ENCODE data around the gene SGIP1. TPM values are rescaled to one million over a fixed set of nuclear protein-coding genes. Genes with fewer than 3 reads are reported as not detected.
"Not testable (repeated sequence)": the region's sequence is repeated elsewhere in the genome, so short reads cannot be mapped to it uniquely, and the experiment has no call there.

SGIP1 gene
- total RNA-seq, 1 donor from 2014 or later = not detected

DNA sequence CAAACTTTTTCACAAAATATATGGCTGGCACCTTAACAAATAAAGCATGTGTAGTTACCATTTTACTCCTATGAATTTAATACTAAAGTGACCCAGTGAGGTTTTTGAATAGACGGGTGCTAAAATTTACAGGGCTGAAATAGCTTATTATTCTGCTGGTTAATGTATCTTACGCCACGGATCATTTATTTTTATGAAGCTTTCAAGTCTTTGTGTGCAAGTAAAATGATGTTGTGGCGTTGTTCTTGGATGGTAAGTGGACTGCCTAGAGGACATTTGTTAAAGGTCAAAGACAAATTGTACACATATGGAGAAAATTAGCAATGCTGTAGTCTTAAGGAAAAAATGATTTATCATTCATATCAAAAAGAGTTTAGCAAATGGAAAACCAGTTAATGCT, 244.3 kb downstream of the SGIP1 start:
- DNase-seq = no peak
- H3K4me3 Mint-ChIP-seq = no peak overlapping the region
- intact Hi-C loops (cut with micrococcal nuclease) = no loop called here
- peaks cover 3% of the 10 kb centered on the region for H3K4me1 Mint-ChIP-seq
- H3K36me3 Mint-ChIP-seq (ENCODE audit: low read depth) = no peaks in the 10 kb centered on the region
- H3K9me3 Mint-ChIP-seq = no peaks in the 10 kb centered on the region
- H3K27me3 Mint-ChIP-seq = peaks cover 14% of the 10 kb centered on the region
- H3K27ac Mint-ChIP-seq = no peak overlapping the region

DNA sequence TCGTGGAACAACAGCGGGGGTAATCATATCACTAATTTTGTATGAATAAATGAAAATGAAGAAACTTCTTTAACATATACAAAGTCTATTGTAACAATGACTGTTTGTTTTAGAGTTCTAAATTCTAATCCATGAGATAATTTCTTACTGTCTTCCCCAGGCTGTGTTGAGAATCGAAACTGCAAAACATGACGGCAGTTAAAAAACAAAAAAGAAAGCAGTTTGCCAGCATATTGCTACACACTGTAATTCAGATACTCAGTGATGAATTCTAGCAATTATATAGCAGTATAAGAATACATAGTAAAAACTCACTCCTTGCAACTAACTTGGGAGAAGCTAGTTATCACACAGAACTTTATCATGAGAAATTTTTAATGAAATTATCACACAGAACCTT, 245.0 kb downstream of the SGIP1 start:
- Mint-ChIP-seq H3K27me3 (peaks cover 14% of the 10 kb centered on the region), H3K9me3 (no peaks in the 10 kb centered on the region), H3K27ac (no peak overlapping the region), H3K36me3 (ENCODE audit: low read depth) (no peaks in the 10 kb centered on the region), H3K4me3 (no peak overlapping the region), H3K4me1 (peaks cover 3% of the 10 kb centered on the region)
- intact Hi-C loops (cut with micrococcal nuclease) = no loop called here
- DNase-seq = no peak

DNA sequence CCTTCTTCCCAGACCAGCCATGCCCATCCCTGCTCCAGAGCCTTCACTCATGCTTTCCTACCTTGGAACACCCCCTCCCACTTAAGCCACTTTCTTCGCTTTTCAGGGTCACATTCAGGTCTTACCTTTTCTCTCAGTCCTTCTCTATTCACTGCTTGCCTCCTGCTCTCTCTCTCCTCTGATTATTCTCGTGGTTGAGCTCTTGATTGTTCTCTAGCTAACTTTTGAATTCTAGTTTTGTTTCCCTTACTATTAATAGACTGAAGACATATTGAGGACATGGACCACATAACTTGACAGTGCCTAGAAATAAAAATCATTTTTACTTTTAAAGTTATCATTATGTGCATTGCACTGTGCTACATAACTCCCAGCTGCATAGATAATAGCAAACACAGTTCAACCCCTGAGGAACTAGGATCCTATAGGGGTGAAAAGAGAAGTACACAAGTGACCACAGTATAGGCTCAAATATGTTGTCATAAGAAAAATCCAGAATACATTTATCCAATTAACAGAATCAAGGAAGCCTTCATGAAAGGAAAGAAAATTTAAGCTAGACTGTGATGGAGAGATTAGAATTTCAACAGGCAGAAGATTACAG, 245.6 kb downstream of the SGIP1 start:
- H3K4me1 Mint-ChIP-seq = peaks cover 3% of the 10 kb centered on the region

DNA sequence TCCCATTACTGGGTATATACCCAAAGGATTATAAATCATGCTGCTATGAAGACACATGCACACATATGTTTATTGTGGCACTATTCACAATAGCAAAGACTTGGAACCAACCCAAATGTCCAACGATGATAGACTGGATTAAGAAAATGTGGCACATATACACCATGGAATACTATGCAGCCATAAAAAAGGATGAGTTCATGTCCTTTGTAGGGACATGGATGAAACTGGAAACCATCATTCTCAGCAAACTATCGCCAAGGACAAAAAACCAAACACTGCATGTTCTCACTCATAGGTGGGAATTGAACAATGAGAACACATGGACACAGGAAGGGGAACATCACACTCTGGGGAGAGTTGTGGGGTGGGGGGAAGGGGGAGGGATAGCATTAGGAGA, 251.8 kb downstream of the SGIP1 start:
- H3K9me3 Mint-ChIP-seq; H3K36me3 Mint-ChIP-seq (ENCODE audit: low read depth); H3K27me3 Mint-ChIP-seq; H3K27ac Mint-ChIP-seq; DNase-seq; H3K4me3 Mint-ChIP-seq: not testable (repeated sequence)
- peaks cover 14% of the 10 kb centered on the region for H3K4me1 Mint-ChIP-seq
- intact Hi-C loops (cut with micrococcal nuclease) = loop anchor here (5.0 kb wide), 1 partner anchor 142 kb away; no protein-coding TSS in a partner anchor

More for the DNA sequence above, 245.6 kb downstream of the SGIP1 start:
- intact Hi-C loops (cut with micrococcal nuclease) = no loop called here
- H3K27ac Mint-ChIP-seq = no peak overlapping the region
- H3K36me3 Mint-ChIP-seq (ENCODE audit: low read depth) = no peaks in the 10 kb centered on the region
- peaks cover 14% of the 10 kb centered on the region for H3K27me3 Mint-ChIP-seq
- H3K4me3 Mint-ChIP-seq = no peak overlapping the region
- no peak for DNase-seq
- H3K9me3 Mint-ChIP-seq = no peaks in the 10 kb centered on the region

DNA sequence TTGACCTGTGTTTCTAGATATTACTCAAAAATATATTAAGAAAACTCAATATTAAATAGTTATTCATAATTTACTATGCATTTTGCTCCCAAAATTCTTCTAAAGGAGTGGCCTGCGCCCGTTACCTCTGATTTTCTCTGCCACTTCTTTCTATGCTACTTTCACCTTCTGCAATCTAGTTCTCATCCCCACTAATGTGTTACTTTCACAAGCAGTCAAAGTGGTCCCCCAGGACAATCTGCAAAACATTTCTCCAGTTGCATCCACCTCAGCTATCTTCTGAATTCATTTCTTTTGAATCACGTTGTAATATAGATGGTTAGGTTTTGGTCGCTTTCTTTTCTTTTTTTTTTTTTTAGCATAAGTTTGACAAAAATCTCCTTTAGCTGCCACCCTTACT, 253.7 kb downstream of the SGIP1 start:
- Mint-ChIP-seq H3K9me3 (peaks cover 7% of the 10 kb centered on the region), H3K27ac (no peak overlapping the region), H3K4me3 (no peak overlapping the region), H3K4me1 (peaks cover 17% of the 10 kb centered on the region), H3K36me3 (ENCODE audit: low read depth) (no peaks in the 10 kb centered on the region), H3K27me3 (no peaks in the 10 kb centered on the region)
- intact Hi-C loops (cut with micrococcal nuclease) = loop anchor here (1.0 to 5.0 kb wide), 2 partner anchors 18 to 140 kb away; no protein-coding TSS in a partner anchor
- DNase-seq = no peak

DNA sequence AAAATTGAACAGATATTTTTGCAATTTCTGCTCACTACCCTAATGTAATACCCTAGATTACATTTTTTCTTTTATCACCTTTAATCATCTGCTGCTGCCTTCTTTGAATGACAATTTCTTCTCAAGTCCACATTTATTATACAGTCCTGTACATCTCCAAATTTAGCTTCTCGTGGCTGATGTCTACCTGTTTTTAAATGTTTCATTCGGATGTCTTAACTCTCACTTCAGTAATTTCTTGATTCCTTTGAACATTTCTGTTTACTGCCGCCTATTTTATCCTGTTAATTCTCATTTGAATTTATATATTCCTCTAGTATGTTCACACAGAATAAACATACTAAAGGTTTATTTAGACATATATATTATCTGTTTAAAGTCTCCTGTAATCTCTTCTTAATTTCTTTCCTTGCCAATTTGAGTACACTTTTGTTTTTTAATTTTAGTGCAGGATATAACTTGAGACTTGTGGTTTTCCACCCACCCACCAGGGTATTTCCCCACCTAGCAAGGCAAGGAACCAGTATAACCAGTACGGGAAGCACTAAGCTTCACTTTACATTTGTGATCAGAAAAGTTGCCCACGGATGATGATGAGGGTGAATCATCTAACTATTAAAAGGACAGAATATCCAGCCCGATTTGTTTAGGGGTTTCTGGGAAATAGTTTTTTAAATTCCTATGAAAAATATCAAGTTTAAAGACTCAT, 254.4 kb downstream of the SGIP1 start:
- no peaks in the 10 kb centered on the region for H3K27me3 Mint-ChIP-seq
- DNase-seq = peak; percentile 76
- peaks cover 17% of the 10 kb centered on the region for H3K4me1 Mint-ChIP-seq
- H3K9me3 Mint-ChIP-seq = peaks cover 7% of the 10 kb centered on the region
- peak overlapping the region; percentile 63 for H3K27ac Mint-ChIP-seq
- H3K4me3 Mint-ChIP-seq = peak overlapping the region; percentile 60
- H3K36me3 Mint-ChIP-seq (ENCODE audit: low read depth) = no peaks in the 10 kb centered on the region
- intact Hi-C loops (cut with micrococcal nuclease) = loop anchor here (1.0 to 5.0 kb wide), 2 partner anchors 19 to 139 kb away; no protein-coding TSS in a partner anchor

DNA sequence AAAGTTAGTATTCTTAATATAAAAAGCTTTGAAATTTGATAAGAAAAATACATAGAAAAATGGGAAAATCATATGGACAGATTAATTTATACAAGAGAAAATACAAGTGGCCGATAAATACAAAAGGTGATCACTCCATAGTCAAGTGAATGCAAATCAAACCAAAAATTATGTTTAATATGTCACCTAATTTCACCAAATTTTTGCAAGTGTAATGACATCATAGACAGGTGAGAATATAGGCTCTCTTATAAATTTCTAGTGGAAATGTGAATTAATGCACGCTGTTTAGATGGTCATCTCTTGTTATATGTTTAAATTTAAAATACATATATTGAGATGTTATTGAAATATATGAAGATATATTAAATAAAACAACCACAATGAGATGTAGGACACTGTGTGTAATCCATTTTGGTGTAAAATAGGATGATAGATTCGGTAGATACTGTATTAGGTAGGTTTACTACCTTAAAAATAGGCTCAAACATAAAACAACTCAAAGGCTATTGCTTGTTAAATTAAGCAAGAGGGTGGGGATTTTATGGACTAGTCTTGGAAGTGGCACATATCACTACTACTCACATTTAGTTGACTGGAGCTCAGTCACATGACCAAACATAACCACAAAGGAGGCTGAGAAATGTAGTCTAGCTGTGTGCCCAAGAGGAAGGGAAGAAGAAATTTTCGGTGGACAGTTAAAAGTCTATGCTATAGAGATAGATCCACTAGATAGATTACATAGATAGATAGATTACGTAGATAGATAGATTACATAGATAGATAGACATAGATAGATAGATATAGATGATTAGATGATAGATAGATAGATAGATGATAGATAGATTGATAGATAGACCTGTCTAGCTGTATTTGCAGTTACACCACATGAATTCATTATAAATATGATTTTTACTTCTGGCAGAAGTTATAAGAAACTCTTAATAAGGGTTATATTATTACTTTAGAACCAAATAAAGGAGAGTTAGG, 258.0 kb downstream of the SGIP1 start:
- intact Hi-C loops (cut with micrococcal nuclease) = no loop called here
- H3K36me3 Mint-ChIP-seq (ENCODE audit: low read depth) = no peaks in the 10 kb centered on the region
- peaks cover 14% of the 10 kb centered on the region for H3K4me1 Mint-ChIP-seq
- H3K4me3 Mint-ChIP-seq = no peak overlapping the region
- peaks cover 4% of the 10 kb centered on the region for H3K9me3 Mint-ChIP-seq
- no peaks in the 10 kb centered on the region for H3K27me3 Mint-ChIP-seq
- H3K27ac Mint-ChIP-seq = no peak overlapping the region
- DNase-seq = no peak

DNA sequence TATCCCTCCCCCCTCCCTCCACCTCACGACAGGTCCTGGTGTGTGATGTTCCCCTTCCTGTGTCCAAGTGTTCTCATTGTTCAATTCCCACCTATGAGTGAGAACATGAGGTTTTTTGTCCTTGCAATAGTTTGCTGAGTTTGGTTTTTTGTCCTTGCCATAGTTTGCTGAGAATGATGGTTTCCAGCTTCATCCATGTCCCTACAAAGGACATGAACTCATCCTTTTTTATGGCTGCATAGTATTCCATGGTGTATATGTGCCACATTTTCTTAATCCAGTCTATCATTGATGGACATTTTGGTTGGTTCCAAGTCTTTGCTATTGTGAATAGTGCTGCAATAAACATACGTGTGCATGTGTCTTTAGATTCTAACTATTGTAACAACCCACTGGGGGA, 261.9 kb downstream of the SGIP1 start:
- H3K4me1 Mint-ChIP-seq; H3K27me3 Mint-ChIP-seq; H3K9me3 Mint-ChIP-seq; H3K27ac Mint-ChIP-seq; DNase-seq; H3K4me3 Mint-ChIP-seq; H3K36me3 Mint-ChIP-seq (ENCODE audit: low read depth); intact Hi-C loops (cut with micrococcal nuclease): not testable (repeated sequence)

Other genes with a start within 250 kb of the SGIP1 start
- gene DYNLT5, start 218.3 kb downstream of the SGIP1 start, total RNA-seq = not detected in 2 replicates

All from activated CD4-positive, alpha-beta T cell treated with anti-CD3 and anti-CD28 coated beads, Interleukin-2, amount 10 ng/mL, durations not matched to agents 24 days and 14 days (primary cell).